Ovary (tissue), 9 donors: Measurements from ENCODE around the gene PTCH1. TPM values are rescaled to one million over a fixed set of nuclear protein-coding genes. Genes with fewer than 3 reads are reported as not detected.

Experiments used
- DNase-seq, 5 donors: peaks; one replicate each; pipeline ENCODE4 v3.0.0-alpha.2; 2019 to 2020
- H3K27ac ChIP-seq, 2 donors: fragments of 200-600 bp; one replicate each; pipeline versions ENCODE4 v1.5.1 to v1.8.0; 2019 to 2022
- H3K27me3 ChIP-seq: fragments of 200-600 bp; one replicate; pipeline ENCODE4 v1.8.0; 2022
- H3K36me3 ChIP-seq: fragments of 200-600 bp; sonication (generic); one replicate; pipeline ENCODE4 v1.5.1; 2019
- H3K4me1 ChIP-seq: one replicate; pipeline ENCODE4 v1.8.1; 2013; ENCODE audit warnings: mild to moderate bottlenecking, moderate library complexity; ENCODE audit not compliant: insufficient read depth
- H3K4me3 ChIP-seq: fragments of 200-600 bp; sonication (generic); one replicate; pipeline ENCODE4 v1.5.1; 2017
- H3K9me3 ChIP-seq, 2 donors: fragments of 200-600 bp in 1 of 2; sonication (generic) in 1 of 2; one replicate each; pipeline versions ENCODE4 v1.5.1 to v1.8.1; 2013 to 2019; ENCODE audit warnings: mild to moderate bottlenecking in 1 of 2, moderate library complexity in 1 of 2
- CTCF ChIP-seq, 3 donors: fragments of 450-650 bp in 2 of 3; fragments of 200-600 bp in 1 of 3; IDR thresholded peaks; one replicate each; pipeline versions ENCODE4 v1.5.1 to v1.8.0; 2016 to 2022; ENCODE audit warnings: antibody characterized with exemption in 3 of 3, mild to moderate bottlenecking in 1 of 3
- EP300 ChIP-seq: sonication (generic); formaldehyde crosslinking; IDR thresholded peaks from one replicate; pipeline ENCODE4 v1.6.1; 2017; ENCODE audit warnings: antibody characterized with exemption
- POLR2A ChIP-seq: fragments of 450-650 bp; IDR thresholded peaks from one replicate; pipeline ENCODE4 v1.6.1; 2017; ENCODE audit warnings: antibody characterized with exemption, mild to moderate bottlenecking, moderate library complexity
- WGBS, 3 donors: extraction: QIAGEN DNeasy Blood & Tissue Kit in 1 of 3; methylation state at CpG; one replicate each; pipeline versions ENCODE4 v1.1.5 to v1.1.7; 2013 to 2017; 5-methylcytosine and 5-hydroxymethylcytosine counted together
- intact Hi-C, 4 donors: fragments of 100-400 bp; cut with DNase I; formaldehyde crosslinking; loops; one replicate each; pipeline versions ENCODE4 v1.11.0 to v1.15.1; 2022 to 2023
- polyA plus RNA-seq, 2 donors: library from polyadenylated mRNA; stranded (reverse); fragments of 200-250 nt in 1 of 2; fragments of 350-450 nt in 1 of 2; fragmentation: Illumina TruSeq in 1 of 2; extraction: RNeasy Lipid Tissue Mini Kit (QIAGEN cat#74804) in 1 of 2; gene quantifications; one replicate each; pipeline ENCODE4 v1.2.3, GENCODE V29; 2013 to 2014
- total RNA-seq, 7 donors: library from RNA; depleted of rRNA in 2 of 7; stranded (reverse); fragments of >200 nt in 2 of 7; fragmentation: NEBNext Ultra II Directional in 3 of 7; extraction: Animal tissue kit (Norgen Biotek cat#: 25700) in 3 of 7; gene quantifications; one replicate each; pipeline versions ENCODE4 v1.1.0 to v1.2.4, GENCODE V29; 2016 to 2023
- donor health status: DM: no; HTN: no; CAD: no; lungs with moderate emphysema.
- donor health status: DM: no; HTN: no; CAD: no.
- donor health status: Bipolar disorder and iron deficiency.
- donor health status: DM: yes; HTN: yes; CAD: no.
- donor health status: DM: no; HTN: no; CAD: no.
- donor health status: DM: yes; HTN: yes; CAD: no.

Gene PTCH1
- total and polyA plus RNA-seq, 9 donors: 6.4 to 24.3 (median 13.5) TPM

- intact Hi-C loops: loop anchor here in 1 of 4 donors (5.0 kb wide), 1 partner anchor 765 kb away; no protein-coding TSS in a partner anchor
- TF ChIP-seq CTCF (IDR thresholded peaks at IDR 0.05) (no peak), EP300 (no peak), POLR2A (no peak)
- Histone ChIP-seq H3K27ac (no peak overlapping the region), H3K4me1 (no peaks in the 10 kb centered on the region), H3K27me3 (no peaks in the 10 kb centered on the region), H3K4me3 (no peak overlapping the region), H3K9me3 (no peaks in the 10 kb centered on the region), H3K36me3 (no peaks in the 10 kb centered on the region)
- no peak for DNase-seq
- WGBS, 3 donors: 93 to 95% (median 95%) methylated on average over 26 of the region's 26 CpGs
Observed at GRCh38 chr9:95446984-95447383, 69.8 kb downstream of the PTCH1 start.

- intact Hi-C loops: loop anchor here in 1 of 4 donors (5.0 kb wide), 1 partner anchor 766 kb away; no protein-coding TSS in a partner anchor
- Histone ChIP-seq H3K27me3 (no peaks in the 10 kb centered on the region), H3K36me3 (no peaks in the 10 kb centered on the region), H3K4me3 (no peak overlapping the region), H3K4me1 (no peaks in the 10 kb centered on the region), H3K27ac (no peak overlapping the region), H3K9me3 (no peaks in the 10 kb centered on the region)
- no peak for DNase-seq
- TF ChIP-seq EP300 (no peak), POLR2A (no peak), CTCF (IDR thresholded peaks at IDR 0.05) (no peak)
- WGBS, 3 donors: 82 to 87% (median 83%) methylated on average over 5 of the region's 5 CpGs
Observed at GRCh38 chr9:95446259-95446658, 70.5 kb downstream of the PTCH1 start.

- WGBS, 3 donors: 62 to 80% (median 75%) methylated on average over 12 to 15 of the region's 15 CpGs
- Histone ChIP-seq H3K9me3 (no peaks in the 10 kb centered on the region), H3K27ac (no peak overlapping the region), H3K4me1 (no peaks in the 10 kb centered on the region), H3K27me3 (no peaks in the 10 kb centered on the region), H3K36me3 (no peaks in the 10 kb centered on the region), H3K4me3 (no peak overlapping the region)
- no peak for DNase-seq
- intact Hi-C loops: no loop called here
- TF ChIP-seq CTCF (IDR thresholded peaks at IDR 0.05) (no peak), EP300 (no peak), POLR2A (no peak)
Observed at GRCh38 chr9:95444160-95444559, 72.6 kb downstream of the PTCH1 start.

- no peaks in the 10 kb centered on the region for H3K4me1 ChIP-seq
- H3K9me3 ChIP-seq: no peaks in the 10 kb centered on the region
- H3K27ac ChIP-seq: no peak overlapping the region
- DNase-seq: no peak
- no peaks in the 10 kb centered on the region for H3K36me3 ChIP-seq
- intact Hi-C loops: no loop called here
- 47 to 60% (median 59%) methylated on average over 2 of the region's 2 CpGs for WGBS, 3 donors
- TF ChIP-seq POLR2A: no peak
- no peak for TF ChIP-seq CTCF (IDR thresholded peaks at IDR 0.05)
- TF ChIP-seq EP300: no peak
- no peaks in the 10 kb centered on the region for H3K27me3 ChIP-seq
- H3K4me3 ChIP-seq: no peak overlapping the region
Observed at GRCh38 chr9:95443301-95443700, 73.5 kb downstream of the PTCH1 start.
